GM12873 (cell line): Measurements from ENCODE around the gene CTTNBP2NL.

Experiments used
- TF ChIP-seq, protein P1 (sequence below): IDR thresholded peaks from 2 replicates; pipeline ENCODE4 v1.5.1; 2012; ENCODE audit warnings: low read depth, mild to moderate bottlenecking, moderate library complexity, low read length, control low read depth; ENCODE audit not compliant: insufficient read depth; ENCODE audit errors: missing control alignments

The CTTNBP2NL gene

DNA sequence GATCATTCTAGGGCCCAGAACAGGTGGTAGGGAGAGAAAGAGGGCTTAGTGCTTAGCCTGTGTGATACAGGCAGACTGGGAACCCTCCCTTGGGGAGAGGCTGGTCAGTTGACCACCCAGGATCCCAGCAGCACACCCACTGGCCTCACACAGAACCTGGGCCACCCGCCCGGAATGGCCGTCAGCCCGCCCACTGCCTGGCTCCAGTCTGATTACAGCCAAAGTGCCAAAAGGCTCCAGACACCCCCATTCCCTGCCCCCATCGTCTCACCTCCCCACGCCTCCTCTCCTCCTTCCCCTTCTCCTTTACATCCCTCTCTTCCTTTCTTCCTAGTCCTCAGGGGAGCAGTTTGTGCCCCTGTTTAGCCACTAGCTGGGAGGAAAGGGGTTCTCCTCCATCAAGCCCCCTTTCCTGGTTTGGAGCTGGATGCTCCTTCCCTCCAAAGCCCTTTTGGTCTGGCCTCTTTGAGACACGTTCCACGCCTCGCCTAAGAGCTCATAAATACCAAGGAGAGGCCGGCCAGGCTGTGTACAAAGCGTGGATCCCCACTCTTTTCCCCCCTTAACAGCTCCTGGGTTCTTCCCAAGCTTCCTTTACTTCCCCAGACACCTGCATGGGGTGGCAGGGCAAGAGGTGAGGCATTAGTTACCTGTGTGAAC is 108.1 kb downstream of the CTTNBP2NL start:
- TF ChIP-seq, protein P1, sequence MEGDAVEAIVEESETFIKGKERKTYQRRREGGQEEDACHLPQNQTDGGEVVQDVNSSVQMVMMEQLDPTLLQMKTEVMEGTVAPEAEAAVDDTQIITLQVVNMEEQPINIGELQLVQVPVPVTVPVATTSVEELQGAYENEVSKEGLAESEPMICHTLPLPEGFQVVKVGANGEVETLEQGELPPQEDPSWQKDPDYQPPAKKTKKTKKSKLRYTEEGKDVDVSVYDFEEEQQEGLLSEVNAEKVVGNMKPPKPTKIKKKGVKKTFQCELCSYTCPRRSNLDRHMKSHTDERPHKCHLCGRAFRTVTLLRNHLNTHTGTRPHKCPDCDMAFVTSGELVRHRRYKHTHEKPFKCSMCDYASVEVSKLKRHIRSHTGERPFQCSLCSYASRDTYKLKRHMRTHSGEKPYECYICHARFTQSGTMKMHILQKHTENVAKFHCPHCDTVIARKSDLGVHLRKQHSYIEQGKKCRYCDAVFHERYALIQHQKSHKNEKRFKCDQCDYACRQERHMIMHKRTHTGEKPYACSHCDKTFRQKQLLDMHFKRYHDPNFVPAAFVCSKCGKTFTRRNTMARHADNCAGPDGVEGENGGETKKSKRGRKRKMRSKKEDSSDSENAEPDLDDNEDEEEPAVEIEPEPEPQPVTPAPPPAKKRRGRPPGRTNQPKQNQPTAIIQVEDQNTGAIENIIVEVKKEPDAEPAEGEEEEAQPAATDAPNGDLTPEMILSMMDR: no peak

DNA sequence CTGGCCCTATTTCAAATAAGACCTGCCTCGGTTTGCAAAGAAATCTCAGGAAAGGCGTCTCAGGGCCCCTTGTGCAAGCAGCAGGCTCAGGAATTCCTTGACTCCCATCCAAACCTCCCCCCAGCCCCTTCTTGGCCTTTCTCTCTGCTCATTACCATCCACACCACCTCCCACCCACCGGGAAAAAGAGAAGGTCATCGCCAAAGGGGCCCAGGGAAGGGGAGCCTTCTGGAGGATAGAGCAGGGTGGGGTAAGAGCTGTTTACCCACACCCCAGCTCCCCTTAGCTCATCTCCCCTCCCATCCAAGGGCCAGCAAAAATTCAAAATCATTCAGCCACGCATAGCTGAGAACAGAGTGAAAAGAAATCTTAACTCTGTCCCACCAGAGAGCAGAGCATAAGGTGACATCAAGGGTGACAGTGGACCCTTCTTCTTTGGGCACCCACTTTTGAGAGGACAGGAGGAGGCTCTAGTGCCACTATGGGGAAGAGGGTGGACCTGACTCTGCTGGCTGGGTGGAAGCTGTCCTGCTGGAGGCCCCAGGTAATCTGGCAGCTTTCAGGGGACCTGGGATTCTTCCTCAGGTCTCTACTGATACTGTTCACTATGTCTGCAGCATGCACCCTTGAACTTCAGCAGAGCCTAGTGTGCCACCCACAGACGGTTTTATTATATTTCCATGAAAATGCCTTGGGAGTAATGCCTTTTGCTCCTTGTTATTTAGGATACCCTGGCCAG is 108.8 kb downstream of the CTTNBP2NL start:
- TF ChIP-seq, protein P1: no peak

- TF ChIP-seq, protein P1: no peak
These were observed 109.4 kb downstream of the CTTNBP2NL start for GRCh38 chr1:112505400-112505785.

GRCh38 chr1:112505878-112506277 is 109.9 kb downstream of the CTTNBP2NL start:
- TF ChIP-seq, protein P1: no peak

DNA sequence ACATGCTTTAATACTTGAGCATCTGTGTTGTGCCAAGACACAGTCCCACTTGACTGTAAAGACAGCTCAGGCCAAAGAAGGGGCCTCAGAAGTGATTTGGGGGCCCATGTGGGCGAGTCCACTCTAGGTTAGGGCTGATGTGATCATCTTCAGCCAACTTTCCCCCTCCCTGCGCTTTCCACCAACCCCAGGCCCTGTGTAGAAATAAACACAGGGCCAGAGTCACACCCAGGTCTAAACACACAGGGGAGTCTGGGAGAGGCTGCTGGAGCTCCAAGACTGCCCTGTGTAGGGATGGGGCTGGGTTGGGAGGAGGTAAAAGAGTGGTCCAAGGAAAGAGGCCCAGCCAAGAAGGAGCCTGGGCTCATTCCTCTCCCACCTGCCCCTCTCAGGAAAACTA is 110.3 kb downstream of the CTTNBP2NL start:
- TF ChIP-seq, protein P1: no peak

GRCh38 chr1:112506731-112507130 is 110.7 kb downstream of the CTTNBP2NL start:
- TF ChIP-seq, protein P1: no peak

DNA sequence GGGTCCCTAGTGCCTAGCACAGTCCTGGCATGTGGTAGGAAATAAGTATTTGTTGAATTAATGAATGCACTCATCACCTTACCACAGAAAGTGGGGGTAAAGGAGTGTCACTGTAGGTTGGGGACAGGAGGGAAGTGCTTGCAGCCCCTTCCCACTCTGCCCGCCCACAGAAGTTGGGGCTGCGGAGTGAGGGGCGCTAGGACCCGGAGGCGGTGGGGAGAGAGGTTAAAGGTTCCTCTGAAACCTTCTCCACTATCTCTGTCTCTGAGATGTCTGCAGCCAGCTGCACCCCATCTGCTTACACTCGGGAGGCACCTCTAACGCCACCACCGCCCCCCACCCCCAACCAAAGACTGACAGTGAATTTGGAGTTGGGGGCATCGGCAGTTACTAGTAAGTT is 111.3 kb downstream of the CTTNBP2NL start:
- TF ChIP-seq, protein P1: no peak
